AG09309 (cell line): Measurements from ENCODE around the gene POC1A.

Experiments
- DNase-seq: peaks from one replicate; pipeline ENCODE4 v3.0.0-alpha.2; 2010; ENCODE audit warnings: low read depth
- H3K4me3 ChIP-seq: 2 replicates; pipeline ENCODE4 v1.5.1; 2011; ENCODE audit warnings: mild to moderate bottlenecking, low read depth, low read length, moderate library complexity; ENCODE audit not compliant: control insufficient read depth
- CTCF ChIP-seq: IDR thresholded peaks from 2 replicates; pipeline ENCODE4 v1.5.1; 2011; ENCODE audit warnings: mild to moderate bottlenecking, low read depth, low read length, inconsistent platforms; ENCODE audit not compliant: insufficient read depth, control insufficient read depth; ENCODE audit errors: missing control alignments

Gene POC1A

DNA sequence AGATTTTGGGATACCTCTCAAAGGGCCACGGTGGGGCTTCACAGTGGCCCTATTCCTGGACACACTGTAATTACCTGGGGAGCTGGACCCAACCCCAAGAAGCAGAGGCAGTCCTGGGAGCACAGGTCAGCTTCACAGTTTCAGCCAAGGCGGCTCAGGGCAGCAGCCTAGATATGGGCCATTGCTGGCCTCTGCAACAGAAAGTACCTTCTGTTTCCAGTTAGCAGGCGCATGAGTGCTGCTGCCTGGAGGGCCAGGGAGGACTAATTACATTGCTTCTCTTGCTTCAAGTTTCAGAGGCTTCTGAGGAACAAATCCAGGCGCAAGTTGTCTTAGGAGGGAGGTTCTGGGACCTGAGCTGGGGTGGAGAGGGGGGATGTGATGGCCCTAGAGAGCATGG is 84.4 kb downstream of the POC1A start:
- TF ChIP-seq CTCF: no peak
- DNase-seq: no peak
- no peak overlapping the region for H3K4me3 ChIP-seq

DNA sequence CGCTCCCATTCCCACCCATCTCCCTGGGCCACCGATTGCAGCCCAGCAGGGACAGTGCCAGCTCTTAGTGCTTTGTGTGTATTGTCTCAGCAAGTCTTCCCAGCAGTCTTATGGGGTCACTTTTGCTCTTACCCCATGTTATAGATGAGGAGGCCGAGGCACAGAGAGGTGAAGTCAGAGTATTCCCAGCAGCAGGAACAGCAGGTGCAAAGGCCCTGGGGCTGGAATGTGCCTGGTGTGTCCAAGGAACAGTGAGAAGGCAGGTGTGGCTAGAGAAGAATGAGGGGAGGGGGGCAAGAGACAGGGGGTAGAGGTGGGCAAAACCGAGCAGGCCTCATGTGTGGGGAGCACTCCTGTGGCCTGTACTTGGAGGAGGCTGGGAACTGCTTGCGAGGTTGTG is 85.1 kb downstream of the POC1A start:
- H3K4me3 ChIP-seq: no peak overlapping the region
- TF ChIP-seq CTCF: no peak
- DNase-seq: no peak

- DNase-seq: no peak
- no peak overlapping the region for H3K4me3 ChIP-seq
- no peak for TF ChIP-seq CTCF
These were observed 85.5 kb downstream of the POC1A start for GRCh38 chr3:52068730-52069129.

DNA sequence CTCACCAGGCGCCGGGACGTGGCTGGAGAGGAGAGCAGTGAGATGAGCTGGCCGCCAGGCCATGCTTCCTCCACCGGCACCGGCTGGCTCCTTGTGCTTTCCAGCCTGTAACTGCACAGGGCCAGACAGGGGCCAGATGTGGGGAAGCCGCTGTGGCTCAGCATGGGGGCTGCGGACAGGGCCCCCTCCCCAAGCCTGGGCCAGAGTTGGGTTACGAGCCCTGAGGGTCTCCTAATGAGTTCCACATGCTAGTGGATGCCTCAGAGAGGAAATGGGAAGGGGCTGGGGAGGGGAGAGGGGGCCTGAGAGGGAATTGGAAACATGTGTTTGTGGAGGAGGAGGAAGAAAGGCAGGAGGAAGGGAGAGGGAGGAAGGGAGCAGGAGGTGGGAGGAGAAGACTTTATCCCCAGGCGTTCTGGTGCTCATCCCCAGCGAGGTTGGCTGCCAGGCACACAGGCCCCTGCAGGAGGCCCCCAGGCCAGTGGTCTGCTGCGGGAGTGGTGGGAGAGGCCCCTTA is 86.1 kb downstream of the POC1A start:
- TF ChIP-seq CTCF: no peak
- H3K4me3 ChIP-seq: no peak overlapping the region
- no peak for DNase-seq

DNA sequence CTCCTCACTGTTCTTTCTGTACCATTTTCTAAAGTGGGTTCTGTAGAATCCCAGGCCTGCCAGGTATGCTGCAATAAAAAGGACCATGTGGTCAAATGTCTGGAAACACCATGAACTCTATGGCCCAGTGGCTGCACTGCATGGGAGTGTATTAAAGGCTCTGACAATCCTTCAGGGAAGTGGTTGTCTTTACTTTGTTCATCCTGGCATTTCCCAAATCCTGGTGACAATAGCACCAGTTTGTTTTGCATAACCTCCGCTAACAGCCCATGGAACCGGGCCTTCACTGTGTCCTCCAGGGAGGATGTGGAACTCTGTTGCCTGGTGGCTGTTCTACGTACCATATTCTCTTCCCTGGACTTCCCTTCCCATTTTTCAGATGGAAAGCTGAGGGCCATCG is 86.7 kb downstream of the POC1A start:
- no peak for DNase-seq
- H3K4me3 ChIP-seq: no peak overlapping the region
- no peak for TF ChIP-seq CTCF

DNA sequence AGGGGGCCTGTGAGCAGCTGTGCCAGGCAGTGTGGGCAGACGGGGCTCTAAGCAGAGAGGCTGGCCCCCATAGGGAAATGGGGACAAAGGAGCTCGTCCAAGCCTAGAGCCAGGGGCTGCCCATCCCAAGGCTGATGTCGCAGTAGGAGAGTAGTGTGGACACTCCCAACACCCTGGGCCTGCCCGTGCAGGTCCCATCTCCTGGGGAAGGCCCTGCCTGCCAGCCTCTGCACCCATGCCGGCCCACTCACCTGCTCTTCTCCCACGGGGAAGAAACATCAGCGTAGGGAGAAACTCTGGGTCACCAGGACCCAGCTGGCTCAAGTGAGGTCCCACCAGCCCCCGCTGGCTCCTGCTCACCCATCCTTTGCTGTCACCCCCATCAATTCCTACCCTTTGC is 87.2 kb downstream of the POC1A start:
- no peak overlapping the region for H3K4me3 ChIP-seq
- no peak for TF ChIP-seq CTCF
- DNase-seq: no peak

GRCh38 chr3:52065264-52065756 is 88.9 kb downstream of the POC1A start:
- TF ChIP-seq CTCF: no peak
- no peak overlapping the region for H3K4me3 ChIP-seq
- DNase-seq: no peak
